ENCODE data around the gene LGALS3BP.
A peak's percentile ranks its signal among the peaks of the same experiment; 100 is the strongest.

LGALS3BP gene

GRCh38 chr17:78986649-78987328 is 7.1 kb upstream of the LGALS3BP start:
- no peak for FAIRE-seq
- DNase-seq (ENCODE audit: insufficient read length, low spot score): no peak
- TF ChIP-seq TAF1 (IDR thresholded peaks at IDR 0.05; ENCODE audit: low read depth, low read length) (no peak), POLR2A (IDR thresholded peaks at IDR 0.05; ENCODE audit: low read depth, low read length) (no peak), POU2F2 (IDR thresholded peaks at IDR 0.05; ENCODE audit: low read depth, low read length) (no peak), SPI1 (IDR thresholded peaks at IDR 0.05; ENCODE audit: low read depth, low read length) (peak; percentile 34)

DNA sequence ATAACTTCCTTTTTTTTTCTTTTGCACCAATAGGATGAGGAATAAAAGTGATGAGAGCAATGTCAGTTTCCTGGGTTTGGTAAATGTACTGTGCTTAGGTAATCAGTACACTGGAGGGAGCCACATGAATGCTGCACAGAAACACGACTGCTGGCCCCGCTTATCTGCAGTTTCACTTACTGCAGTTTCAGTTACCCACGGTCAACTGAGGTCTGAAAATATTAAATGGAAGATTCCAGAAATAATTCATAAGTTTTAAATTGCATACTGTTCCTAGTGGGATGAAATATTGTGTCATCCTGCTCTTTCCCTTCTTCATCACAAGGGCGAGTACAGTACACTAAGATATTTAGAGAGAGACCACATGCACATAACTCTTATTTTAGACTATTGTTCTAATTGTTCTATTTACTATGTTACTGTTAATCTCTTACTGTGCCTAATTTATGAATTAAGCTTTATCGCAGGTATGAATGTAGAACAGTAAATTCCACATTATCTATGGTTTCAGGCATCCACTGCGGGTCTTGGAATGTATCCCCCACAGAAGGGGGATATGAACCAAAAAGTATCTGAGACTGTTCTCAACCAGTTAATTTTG is 6.4 kb upstream of the LGALS3BP start:
- no peak for DNase-seq (ENCODE audit: insufficient read length, low spot score)
- no peak for TF ChIP-seq SPI1 (IDR thresholded peaks at IDR 0.05; ENCODE audit: low read depth, low read length)
- no peak for TF ChIP-seq POLR2A (IDR thresholded peaks at IDR 0.05; ENCODE audit: low read depth, low read length)
- TF ChIP-seq PAX5 (IDR thresholded peaks at IDR 0.05; ENCODE audit: insufficient read depth, low read length, severe bottlenecking): no peak
- no peak for TF ChIP-seq POU2F2 (IDR thresholded peaks at IDR 0.05; ENCODE audit: low read depth, low read length)
- no peak for TF ChIP-seq POLR2AphosphoS5 (IDR thresholded peaks at IDR 0.05; ENCODE audit: low read depth, low read length)
- TF ChIP-seq TAF1 (IDR thresholded peaks at IDR 0.05; ENCODE audit: low read depth, low read length): no peak
- FAIRE-seq: peak; percentile 86

GRCh38 chr17:78985395-78985794 is 5.7 kb upstream of the LGALS3BP start:
- DNase-seq (ENCODE audit: insufficient read length, low spot score): no peak
- no peak for FAIRE-seq
- TF ChIP-seq POLR2A (IDR thresholded peaks at IDR 0.05; ENCODE audit: low read depth, low read length): no peak
- no peak for TF ChIP-seq POU2F2 (IDR thresholded peaks at IDR 0.05; ENCODE audit: low read depth, low read length)
- TF ChIP-seq PAX5 (IDR thresholded peaks at IDR 0.05; ENCODE audit: insufficient read depth, low read length, severe bottlenecking): no peak
- TF ChIP-seq POLR2AphosphoS5 (IDR thresholded peaks at IDR 0.05; ENCODE audit: low read depth, low read length): no peak
- TF ChIP-seq TAF1 (IDR thresholded peaks at IDR 0.05; ENCODE audit: low read depth, low read length): no peak
- TF ChIP-seq SPI1 (IDR thresholded peaks at IDR 0.05; ENCODE audit: low read depth, low read length): no peak

DNA sequence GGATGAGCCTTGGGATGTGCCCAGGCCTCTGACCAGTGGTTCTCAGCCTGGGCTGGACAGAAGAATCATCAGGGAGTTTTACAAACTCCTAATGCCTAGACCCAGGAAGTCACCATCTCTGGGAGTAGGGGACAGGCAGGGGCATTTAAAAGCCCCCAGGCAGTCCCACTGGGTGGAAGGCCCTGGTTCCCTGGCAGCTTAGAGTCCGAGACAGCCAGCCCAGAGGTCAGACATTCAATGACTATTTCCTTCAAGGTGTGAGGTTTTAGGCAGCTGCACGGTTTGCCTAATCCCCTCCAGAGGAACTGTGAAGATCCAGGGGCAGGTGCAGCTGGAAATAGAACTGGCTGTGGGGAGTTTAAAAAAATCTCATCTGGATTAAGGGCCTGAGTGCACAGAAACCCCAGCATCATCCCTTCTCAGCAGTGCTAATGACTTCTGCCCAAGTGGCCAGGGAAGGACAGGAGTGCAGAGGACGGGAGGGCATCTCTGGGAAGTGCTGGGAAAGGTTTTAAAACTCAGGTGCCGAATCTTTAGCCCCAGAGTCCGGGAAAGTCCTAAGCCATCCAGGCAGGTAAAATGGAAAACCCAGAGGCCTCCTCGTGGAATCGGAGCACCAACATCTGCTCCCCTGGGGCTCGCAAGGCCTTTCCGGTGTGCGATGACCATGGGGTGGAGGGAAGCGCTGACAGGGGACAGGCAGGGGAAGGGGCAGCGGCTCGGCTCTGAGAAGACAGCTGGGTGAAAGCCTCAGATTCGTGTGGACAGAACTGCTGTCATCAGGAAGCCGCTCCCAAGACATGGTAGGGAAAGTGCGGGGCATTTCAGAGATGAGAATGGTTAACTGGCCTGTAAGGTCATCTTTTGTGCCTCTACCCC is 1.5 kb upstream of the LGALS3BP start:
- no peak for FAIRE-seq
- TF ChIP-seq PAX5 (IDR thresholded peaks at IDR 0.05; ENCODE audit: insufficient read depth, low read length, severe bottlenecking) (no peak), POLR2A (IDR thresholded peaks at IDR 0.05; ENCODE audit: low read depth, low read length) (no peak), POLR2AphosphoS5 (IDR thresholded peaks at IDR 0.05; ENCODE audit: low read depth, low read length) (no peak), POU2F2 (IDR thresholded peaks at IDR 0.05; ENCODE audit: low read depth, low read length) (no peak), TAF1 (IDR thresholded peaks at IDR 0.05; ENCODE audit: low read depth, low read length) (no peak), SPI1 (IDR thresholded peaks at IDR 0.05; ENCODE audit: low read depth, low read length) (no peak)
- no peak for DNase-seq (ENCODE audit: insufficient read length, low spot score)

- FAIRE-seq (no peak), DNase-seq (ENCODE audit: insufficient read length, low spot score) (no peak)
- TF ChIP-seq POU2F2 (IDR thresholded peaks at IDR 0.05; ENCODE audit: low read depth, low read length): no peak
- TF ChIP-seq POLR2A (IDR thresholded peaks at IDR 0.05; ENCODE audit: low read depth, low read length): no peak
Measured at GRCh38 chr17:78980624-78980972, 875 bp upstream of the LGALS3BP start.

- FAIRE-seq (no peak), DNase-seq (ENCODE audit: insufficient read length, low spot score) (no peak)
- TF ChIP-seq PAX5 (IDR thresholded peaks at IDR 0.05; ENCODE audit: insufficient read depth, low read length, severe bottlenecking) (no peak), TAF1 (IDR thresholded peaks at IDR 0.05; ENCODE audit: low read depth, low read length) (no peak), POU2F2 (IDR thresholded peaks at IDR 0.05; ENCODE audit: low read depth, low read length) (no peak), POLR2AphosphoS5 (IDR thresholded peaks at IDR 0.05; ENCODE audit: low read depth, low read length) (no peak), SPI1 (IDR thresholded peaks at IDR 0.05; ENCODE audit: low read depth, low read length) (no peak), POLR2A (IDR thresholded peaks at IDR 0.05; ENCODE audit: low read depth, low read length) (no peak)
Measured at GRCh38 chr17:78977997-78978973, 1.4 kb downstream of the LGALS3BP start.

DNA sequence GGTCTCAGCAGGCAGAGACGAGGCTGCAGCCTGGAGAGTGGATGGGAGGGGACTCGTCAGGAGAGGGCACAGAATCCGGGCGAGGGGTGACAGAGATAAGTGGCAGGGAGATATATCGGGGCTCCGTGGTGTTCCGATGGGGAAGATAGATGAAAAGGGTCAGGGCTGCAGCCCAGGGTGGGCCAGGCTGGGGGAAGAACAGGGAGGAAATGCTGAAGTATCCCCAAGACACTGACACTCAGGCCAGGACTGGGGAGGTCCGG is 2.1 kb downstream of the LGALS3BP start:
- no peak for FAIRE-seq

GRCh38 chr17:78976907-78977680 is 2.6 kb downstream of the LGALS3BP start:
- DNase-seq (ENCODE audit: insufficient read length, low spot score) (no peak), FAIRE-seq (no peak)
- peak; percentile 48; the same call in 1 of the 2 replicates for TF ChIP-seq SPI1 (IDR thresholded peaks at IDR 0.05; ENCODE audit: low read depth, low read length)
- TF ChIP-seq POU2F2 (IDR thresholded peaks at IDR 0.05; ENCODE audit: low read depth, low read length): no peak

More for the DNA sequence above, 2.1 kb downstream of the LGALS3BP start:
- DNase-seq (ENCODE audit: insufficient read length, low spot score): no peak
- no peak for TF ChIP-seq POLR2AphosphoS5 (IDR thresholded peaks at IDR 0.05; ENCODE audit: low read depth, low read length)
- TF ChIP-seq PAX5 (IDR thresholded peaks at IDR 0.05; ENCODE audit: insufficient read depth, low read length, severe bottlenecking): no peak
- no peak for TF ChIP-seq SPI1 (IDR thresholded peaks at IDR 0.05; ENCODE audit: low read depth, low read length)

Measured in GM12891 (cell line).